NCI-H69 (cell line): ENCODE data around the gene PDE4B.
"Not testable (repeated sequence)": the region's sequence is repeated elsewhere in the genome, so short reads cannot be mapped to it uniquely, and the experiment has no call there.

ENCODE experiments used
- DNase-seq: peaks from one replicate; lab custom pipeline; 2025; lab: John Stamatoyannopoulos, UW

PDE4B gene

DNA sequence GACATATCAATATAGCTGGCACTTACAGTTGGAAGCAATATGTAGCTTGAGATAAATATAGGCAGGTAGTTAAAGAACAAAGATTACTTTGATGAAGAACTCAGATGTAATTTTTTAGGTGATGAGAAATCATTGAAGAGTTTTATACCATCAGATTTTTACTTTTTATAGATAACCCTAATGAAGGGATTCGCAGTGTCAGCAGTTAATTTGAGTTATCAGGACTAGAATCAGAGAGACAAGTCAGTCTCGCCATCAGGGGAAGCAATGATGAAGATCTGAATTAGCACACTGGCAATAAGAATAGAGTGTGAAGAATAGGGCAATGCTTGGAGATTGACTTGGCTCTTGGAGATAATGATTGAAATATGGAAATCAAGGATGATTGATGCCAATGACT, 342.5 kb downstream of the PDE4B start:
- no peak for DNase-seq

DNA sequence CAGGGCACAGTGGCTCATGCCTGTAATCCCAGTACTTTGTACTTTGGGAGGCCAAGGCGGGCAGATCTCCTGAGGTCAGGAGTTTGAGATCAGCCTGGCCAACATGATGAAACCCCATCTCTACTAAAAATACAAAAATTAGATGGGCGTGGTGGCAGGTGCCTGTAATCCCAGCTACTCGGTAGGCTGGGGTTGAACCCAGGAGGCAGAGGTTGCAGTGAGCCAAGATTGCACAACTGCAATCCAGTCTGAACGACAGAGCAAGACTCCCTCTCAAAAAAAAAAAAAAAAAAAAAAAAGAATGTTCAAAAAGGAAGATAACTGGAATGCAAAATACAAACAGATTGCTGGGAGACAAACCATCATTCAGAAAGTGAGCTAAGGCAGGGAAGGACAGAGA, 343.7 kb downstream of the PDE4B start:
- not testable (repeated sequence) for DNase-seq

- DNase-seq: no peak
These were observed 344.5 kb downstream of the PDE4B start for GRCh38 chr1:66137235-66137634.

DNA sequence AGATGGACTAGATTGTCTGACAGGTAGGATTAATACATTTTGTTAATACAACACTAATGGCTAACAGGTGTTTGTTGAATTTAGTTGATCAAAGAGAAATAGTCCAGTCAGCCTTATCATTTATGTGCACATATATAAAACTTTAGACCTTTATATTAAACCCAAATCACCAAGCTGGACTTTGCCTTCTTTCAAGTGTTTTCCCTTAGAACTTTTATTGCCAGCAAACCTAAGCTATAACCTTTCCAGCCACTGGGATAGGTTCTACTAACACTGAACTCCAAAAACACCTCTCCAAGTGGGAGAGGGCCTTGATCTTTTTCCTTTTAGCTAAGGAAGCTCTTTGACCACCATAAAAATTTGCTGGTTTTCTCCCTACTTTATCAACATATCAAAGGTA, 345.9 kb downstream of the PDE4B start:
- DNase-seq: no peak

DNA sequence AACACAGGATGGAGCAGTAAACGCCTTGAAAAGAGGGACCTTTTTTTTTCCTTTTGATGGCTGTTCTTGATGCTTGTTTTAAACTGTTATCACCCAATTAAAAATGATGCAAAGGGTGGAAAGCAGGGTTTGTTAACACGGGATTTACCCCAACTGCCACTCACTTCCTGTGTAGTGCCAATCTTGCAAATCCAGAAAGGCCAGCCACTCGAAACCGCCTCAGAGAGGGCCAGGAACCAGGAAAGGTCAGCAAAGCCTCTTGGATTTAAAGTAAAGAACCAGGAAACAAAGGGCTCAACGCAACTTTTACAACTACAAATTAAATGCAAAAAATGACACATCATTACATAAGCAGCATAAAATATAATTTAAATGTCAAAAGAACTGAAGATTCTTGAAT, 347.4 kb downstream of the PDE4B start:
- DNase-seq: no peak

DNA sequence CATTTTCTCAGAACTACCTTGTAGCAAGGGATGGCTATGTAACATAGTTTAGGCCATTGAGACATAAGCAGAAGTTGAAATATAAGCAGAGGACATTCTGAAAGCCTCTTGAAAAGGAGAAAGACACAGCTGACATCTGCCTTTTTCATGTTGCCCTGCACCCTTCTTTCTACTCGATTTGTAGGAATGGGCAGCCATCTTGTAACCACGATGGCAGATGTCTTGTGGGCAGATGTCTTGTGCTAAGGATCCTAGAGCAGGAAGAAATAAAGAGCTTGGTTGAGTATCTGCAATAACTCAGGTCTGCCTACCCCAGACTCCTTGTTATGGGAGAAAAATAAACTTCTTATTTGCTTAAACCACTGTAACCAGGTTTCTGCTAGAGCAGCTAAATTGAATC, 351.0 kb downstream of the PDE4B start:
- DNase-seq: no peak

- DNase-seq: no peak
These were observed 354.6 kb downstream of the PDE4B start for GRCh38 chr1:66147226-66147835.

DNA sequence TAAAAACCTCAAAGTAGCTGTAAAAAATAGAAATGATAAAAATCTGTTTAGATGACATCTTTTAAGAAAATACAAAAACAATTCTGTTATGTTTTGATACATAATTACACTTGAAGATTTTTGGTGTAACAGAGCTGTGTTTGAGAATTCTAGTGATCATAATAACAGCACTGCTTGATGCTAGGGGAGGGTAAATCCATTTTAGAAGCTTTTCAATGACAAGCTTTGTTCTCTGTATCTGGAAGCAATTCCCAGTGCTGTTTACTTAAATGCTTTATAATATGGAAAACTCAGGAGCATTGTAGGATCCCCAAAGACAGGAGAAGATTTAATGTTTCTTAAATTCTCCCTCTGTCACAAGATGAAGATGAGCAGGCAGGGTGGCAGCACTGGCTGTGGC, 359.3 kb downstream of the PDE4B start:
- no peak for DNase-seq

GRCh38 chr1:66154394-66154793, 361.7 kb downstream of the PDE4B start:
- DNase-seq: no peak

DNA sequence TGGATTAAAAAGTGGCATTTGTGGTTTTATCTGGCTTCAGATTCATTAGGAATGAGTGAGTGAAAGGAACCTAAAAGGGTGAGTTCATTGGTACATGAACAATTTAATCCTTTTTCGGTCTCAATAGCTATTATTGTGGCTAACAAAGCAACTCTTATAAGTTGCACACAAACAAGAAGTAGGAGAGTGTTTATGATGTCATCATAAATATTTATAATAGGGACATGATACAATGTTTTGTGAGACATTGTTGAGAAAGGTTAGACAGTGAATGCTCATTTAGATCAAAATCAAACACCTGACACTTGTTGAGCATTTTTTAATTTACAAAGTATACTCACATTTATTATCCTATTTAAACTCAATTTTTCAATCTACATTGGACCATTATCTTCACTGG, 363.4 kb downstream of the PDE4B start:
- no peak for DNase-seq

GRCh38 chr1:66159800-66160199, 367.1 kb downstream of the PDE4B start:
- no peak for DNase-seq

- no peak for DNase-seq
These were observed 368.0 kb downstream of the PDE4B start for GRCh38 chr1:66160719-66161118.

- no peak for DNase-seq
These were observed 374.1 kb downstream of the PDE4B start for GRCh38 chr1:66166753-66167152.

- DNase-seq: no peak
These were observed 374.6 kb downstream of the PDE4B start for GRCh38 chr1:66167267-66167666.

GRCh38 chr1:66168467-66168887, 375.8 kb downstream of the PDE4B start:
- DNase-seq: no peak

DNA sequence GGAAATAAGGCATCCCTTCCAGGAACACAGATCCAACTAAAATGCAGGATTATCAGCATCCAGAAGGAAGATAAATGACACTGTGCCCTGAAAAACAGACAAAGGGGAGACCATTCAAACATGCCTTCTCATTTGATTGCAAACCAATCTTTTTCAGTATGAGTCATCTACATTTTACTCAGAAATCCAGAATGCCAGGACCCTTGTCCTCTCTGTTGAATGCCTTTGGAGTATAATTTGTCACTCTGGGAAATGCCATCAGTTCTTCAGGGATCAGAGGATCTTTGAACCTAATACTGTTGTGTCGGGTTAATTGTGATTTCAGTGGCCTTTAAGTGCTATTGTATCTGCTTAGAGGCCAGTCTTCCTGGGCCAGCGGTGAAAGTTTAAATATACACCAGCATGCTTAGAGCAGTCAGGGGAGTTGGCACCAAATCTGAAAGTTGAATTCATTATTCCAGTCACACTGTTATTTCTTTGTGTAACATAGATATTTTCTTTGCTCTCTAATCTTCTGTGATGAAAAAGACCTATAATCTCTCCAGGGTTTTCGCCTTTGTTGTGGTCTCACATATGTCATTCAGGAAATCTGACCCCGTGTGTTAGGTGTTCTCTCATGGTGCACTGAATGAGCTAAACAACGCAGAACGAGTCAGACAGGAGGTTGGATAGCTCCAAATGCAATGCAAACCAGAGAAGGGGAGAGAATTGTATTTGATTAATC, 376.4 kb downstream of the PDE4B start:
- peak; percentile 9 for DNase-seq

DNA sequence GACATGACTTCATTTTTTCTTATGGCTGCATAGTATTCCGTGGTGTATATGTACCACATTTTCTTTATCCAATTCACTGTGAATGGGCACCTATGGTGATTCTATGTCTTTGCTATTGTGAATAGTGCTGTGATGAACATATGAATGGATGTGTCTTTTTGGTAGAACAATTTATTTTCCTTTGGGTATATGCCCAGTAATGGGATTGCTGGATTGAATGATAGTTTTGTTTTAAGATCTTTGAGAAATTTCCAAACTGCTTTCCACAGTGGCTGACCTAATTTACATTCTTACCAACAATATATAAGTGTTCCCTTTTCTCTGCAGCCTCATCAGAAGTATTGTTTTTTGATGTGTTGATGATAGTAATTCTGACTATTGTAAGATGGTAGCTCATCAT, 379.6 kb downstream of the PDE4B start:
- DNase-seq: no peak

GRCh38 chr1:66175098-66175497, 382.4 kb downstream of the PDE4B start:
- DNase-seq: no peak

GRCh38 chr1:66175581-66175980, 382.9 kb downstream of the PDE4B start:
- no peak for DNase-seq

DNA sequence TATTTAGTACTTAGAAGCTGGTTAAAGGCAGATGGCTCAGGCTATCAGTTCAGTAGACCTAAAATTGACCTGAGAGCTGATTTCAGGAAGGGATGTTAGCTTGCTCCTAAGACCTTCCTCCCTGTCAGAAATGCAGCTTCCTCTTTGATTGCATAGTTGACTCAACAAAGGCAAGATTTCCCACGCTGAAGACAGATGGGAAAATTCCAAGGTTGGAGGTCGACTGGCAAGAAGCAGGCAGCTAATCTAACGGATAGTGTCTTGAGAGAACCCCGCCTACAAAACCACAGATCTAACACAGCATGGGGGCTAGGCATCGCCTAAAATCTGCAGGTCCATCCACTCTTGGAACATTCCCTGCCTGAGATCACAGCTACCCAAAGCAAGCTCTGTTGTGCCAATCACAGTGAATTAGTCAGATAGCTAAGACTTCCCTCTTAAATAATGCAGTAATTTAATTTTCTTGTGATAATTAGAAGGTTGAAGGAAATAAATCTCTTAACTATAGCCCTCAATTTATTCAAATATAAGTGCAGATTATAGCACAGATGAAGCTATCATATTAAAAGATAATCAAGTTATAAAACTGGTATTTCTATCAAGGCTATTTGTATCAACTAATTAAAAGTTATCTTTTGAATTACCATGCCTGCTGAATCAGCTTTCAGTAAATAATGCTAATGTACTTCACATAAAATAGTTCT, 383.5 kb downstream of the PDE4B start:
- DNase-seq: no peak

- no peak for DNase-seq
These were observed 384.1 kb downstream of the PDE4B start for GRCh38 chr1:66176832-66177231.

DNA sequence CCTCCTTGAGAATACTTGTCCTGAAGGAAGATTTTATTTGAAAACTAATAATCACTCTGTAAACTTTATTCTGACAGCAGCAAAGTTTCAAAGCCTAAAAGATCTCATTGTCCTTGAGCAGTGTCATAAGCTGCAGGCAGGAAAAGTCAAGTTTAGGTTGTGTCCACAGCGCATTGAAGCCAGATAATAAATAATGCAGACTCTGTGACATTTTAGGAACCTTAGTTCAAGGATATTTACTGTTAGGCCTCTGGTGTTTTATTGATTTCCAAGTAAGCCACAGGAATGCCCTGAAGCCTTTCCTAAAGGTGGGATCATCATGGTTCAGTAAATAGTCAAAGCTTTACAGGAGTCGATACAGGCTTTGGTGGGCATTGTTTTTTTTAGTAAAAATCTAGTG, 384.8 kb downstream of the PDE4B start:
- no peak for DNase-seq

- DNase-seq: no peak
These were observed 389.3 kb downstream of the PDE4B start for GRCh38 chr1:66182026-66182425.
